HG03354 (cell line): ENCODE results near the gene TRIM65.

Source experiments
- ATAC-seq: cut with Tn5 transposase; IDR thresholded peaks from one replicate; pipeline ENCODE4 v1.9.1; 2021; ENCODE audit warnings: mild to moderate bottlenecking; ENCODE audit not compliant: unreplicated experiment, poor library complexity, severe bottlenecking

Gene TRIM65

DNA sequence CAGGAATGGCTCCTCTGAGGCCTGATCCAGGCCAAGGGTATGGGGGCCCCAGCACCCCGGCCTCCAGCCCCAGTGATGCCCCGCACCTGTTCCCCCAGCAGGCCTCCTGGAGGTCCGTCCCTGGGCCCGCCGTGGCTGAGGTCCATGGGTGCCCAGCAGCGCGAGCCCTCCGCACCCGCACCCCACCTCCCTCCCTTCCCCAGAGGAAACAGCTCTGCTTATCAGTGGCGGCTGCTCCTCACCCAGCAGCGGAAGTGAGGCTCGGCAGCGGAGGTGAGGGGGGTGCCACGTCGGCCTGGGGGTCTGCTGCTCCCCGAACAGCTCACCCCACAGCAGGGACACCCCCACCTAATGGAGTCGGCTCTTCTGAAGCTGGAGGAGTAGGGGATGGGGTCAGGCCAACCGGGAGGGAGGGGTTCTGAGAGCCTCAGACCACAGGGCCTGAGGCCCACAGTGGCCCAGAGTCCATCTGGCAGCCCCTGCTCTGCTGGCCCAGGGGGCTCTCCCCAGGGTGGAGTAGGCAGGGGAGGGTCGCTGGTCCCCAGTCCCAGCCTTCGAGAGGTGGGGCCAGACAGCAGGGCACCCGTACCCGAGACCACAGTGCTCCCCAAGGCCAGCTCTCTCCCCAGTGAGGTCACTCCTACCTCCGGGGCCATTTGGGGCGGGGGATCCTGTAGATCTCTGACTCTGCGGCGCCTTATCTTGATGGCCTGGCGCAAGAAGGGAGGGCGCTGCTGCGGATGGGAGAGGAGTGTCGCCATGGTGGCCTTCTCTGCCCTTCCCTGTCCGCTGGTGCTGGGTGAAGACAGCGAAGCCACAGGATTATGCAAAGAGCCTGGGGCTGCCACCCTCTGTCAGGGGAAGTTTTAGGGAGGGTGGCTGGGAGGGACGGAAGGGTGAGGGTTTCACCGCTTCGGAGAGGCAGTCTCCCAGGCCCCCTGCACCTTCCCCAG, 52.9 kb downstream of the TRIM65 start, which contains the start of gene UNC13D:
UNC13D (minus strand) TSS at position 828 of the 953 bp plus-strand sequence; CDS start at position 761, 67 bp downstream.
- ATAC-seq: no peak

DNA sequence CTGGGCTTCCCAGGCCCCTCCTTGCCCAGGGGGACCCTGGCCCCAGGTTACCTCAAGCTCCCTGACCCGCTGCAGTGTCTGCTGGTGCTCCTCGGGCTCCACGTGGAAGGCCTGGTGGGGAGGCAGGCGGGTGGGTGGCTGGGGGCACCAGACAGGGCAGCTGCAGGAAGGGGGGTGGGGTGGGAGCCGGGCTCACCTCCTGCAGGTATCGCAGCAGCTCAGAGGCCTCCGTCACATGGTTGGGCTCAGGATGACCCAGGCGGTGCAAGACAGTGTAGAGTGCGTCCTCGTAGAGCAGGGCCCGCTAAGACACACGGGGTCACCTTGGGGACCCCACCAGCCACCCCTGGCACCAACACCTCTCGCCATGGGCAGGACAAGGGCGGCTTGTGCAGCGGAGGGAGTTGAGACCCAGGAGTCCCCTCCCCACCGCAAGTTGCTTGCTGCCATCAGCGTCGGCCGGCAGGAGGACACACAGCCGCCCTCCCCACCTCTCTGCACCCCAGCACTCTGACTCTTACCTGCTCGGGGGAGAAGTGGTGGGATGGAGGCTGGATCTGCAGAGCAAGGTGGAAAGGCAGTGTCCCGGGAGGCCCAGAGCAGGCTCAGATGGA, 53.7 kb downstream of the TRIM65 start:
- ATAC-seq: no peak

DNA sequence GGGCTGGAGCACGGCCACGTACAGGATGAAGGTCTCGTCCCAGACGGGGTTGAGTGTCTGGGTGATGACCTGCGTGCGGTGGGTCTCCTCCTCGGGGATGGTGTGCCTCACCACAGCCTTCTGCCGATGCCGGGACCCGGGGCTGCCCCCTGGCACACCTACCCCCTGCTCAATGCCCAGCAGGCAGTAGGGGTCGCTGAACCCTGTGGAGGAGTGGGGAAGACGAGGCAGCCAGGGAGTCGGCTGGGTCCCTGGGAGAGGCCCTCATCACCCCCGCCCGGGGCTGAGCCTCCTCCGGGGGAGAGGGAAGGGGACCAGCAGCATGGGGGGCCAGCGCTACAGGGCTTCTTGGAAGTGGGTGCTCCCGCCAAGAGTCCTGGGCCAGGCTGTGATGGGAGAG, 54.3 kb downstream of the TRIM65 start:
- no peak for ATAC-seq

DNA sequence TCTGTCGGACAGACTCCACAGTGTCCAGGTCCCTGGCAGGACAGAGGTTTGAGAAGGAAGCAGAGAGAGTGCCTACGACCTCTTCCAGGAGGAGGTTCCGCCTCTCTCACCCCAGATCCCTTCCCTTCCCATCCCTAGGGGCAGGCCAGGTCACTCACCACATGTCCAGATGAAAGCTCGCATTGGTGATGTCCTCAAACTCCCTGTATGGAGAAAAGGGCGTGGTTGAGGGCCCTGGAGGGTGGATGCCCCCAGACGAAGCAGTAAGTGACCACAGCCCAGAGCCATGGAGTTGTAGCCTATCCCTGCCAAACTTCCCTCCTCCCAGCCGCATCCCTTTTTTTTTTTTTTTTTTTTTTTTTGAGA, 56.0 kb downstream of the TRIM65 start:
- ATAC-seq: no peak

DNA sequence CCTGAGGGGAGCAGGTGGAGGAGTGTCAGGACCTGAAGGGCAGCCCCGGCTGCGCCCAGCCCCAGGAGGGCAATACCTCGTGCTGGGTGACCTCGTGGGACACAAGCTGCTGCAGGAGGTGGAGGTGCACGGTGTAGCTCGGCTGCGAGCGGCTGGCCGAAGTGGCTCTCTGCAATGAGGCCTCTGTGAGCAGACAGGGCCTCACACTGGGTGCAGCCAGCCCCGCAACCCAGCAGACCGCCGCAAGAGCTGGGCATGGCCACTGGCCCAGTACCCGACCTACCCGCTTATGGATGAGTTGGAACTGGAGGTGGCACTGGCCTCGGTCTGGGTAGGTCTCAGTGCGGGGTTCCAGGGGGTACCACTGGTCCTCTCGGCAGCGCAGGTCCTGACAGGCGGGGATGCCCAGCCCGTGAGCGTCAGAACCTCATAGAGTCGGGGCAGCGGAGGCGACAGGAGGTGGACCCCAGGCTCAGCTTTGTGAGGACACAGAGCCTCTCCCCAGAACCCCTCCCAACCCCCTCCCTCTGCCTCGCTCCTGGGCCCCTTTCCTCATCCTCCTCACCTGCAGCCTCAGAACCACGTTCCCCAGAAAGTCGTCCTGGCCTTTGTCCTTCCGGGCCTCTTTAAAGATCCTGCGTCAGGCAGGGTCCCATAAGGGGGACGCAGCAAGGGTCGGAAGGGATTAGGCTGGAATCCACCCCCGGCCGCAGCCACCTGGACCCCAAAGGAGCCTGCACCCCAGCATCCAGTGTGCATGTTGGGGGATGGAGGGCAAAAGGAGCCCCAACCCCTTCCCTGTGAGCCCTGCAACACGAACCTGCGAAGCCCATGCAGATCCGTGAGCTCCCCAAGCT, 56.6 kb downstream of the TRIM65 start:
- ATAC-seq: no peak
